GM12878 (cell line): ENCODE data around the gene SLC22A12. TPM values are rescaled to one million over a fixed set of nuclear protein-coding genes. Genes with fewer than 3 reads are reported as not detected.

ENCODE experiments used
- ATAC-seq: fragments of 200-7000 bp; cut with Tn5 transposase; 3 replicates; pipeline ENCODE4 v1.9.1; 2020; ENCODE audit warnings: mild to moderate bottlenecking, moderate library complexity
- BruUV-seq: library from RNA; stranded (reverse); fragments of 400-500 nt; replicated peaks from 2 replicates; lab custom pipeline; 2021; lab: Mats Ljungman, UMichigan
- CTCF ChIA-PET: fragments of 300-600 bp; sonication (Branson Sonifier 250); formaldehyde crosslinking; extraction: SDS; loops from one replicate; lab custom pipeline; 2021; ENCODE audit warnings: inconsistent platforms; lab: Yijun Ruan, JAX
- POLR2A ChIA-PET: fragments of 350-600 bp; formaldehyde crosslinking; extraction: SDS; loops from one replicate; lab custom pipeline; 2021; ENCODE audit warnings: inconsistent platforms; lab: Charles Lee
- RAD21 ChIA-PET: fragments of 300-600 bp; sonication (Branson Sonifier 250); formaldehyde crosslinking; loops from one replicate; lab custom pipeline; 2023; ENCODE audit warnings: antibody characterized with exemption; ENCODE audit not compliant: unreplicated experiment; lab: Charles Lee
- SMC1A ChIA-PET: fragments of 300-600 bp; sonication (Branson Sonifier 250); formaldehyde crosslinking; loops from one replicate; lab custom pipeline; 2023; ENCODE audit not compliant: unreplicated experiment, uncharacterized antibody; lab: Charles Lee
- DNase-seq: peaks from one replicate; pipeline ENCODE4 v3.0.0-alpha.2; 2011; ENCODE audit warnings: low read depth, low spot score
- FAIRE-seq: peaks from 3 replicates; lab custom pipeline; 2011; peaks lifted over from hg19 to GRCh38; lab: Jason Lieb, UNC
- H2AFZ ChIP-seq: 2 replicates; pipeline ENCODE4 v1.6.0; 2011; ENCODE audit warnings: low read depth, low read length, control low read depth; ENCODE audit not compliant: control insufficient read depth
- H3K27ac ChIP-seq: 2 replicates; pipeline ENCODE4 v1.5.1; 2011; ENCODE audit warnings: control low read depth; ENCODE audit not compliant: control insufficient read depth, insufficient read depth
- H3K27me3 ChIP-seq, 2 experiments: replicated peaks in 1 of 2; 2 replicates each; pipeline versions ENCODE4 v1.6.0 to v1.6.1; 2011; ENCODE audit warnings: low read length in 1 of 2; ENCODE audit not compliant: control insufficient read depth in 2 of 2, insufficient read depth in 2 of 2
- H3K36me3 ChIP-seq, 2 experiments: 2 replicates each; pipeline ENCODE4 v1.5.1; 2011; ENCODE audit warnings: low read length in 1 of 2; ENCODE audit not compliant: control insufficient read depth in 2 of 2, insufficient read depth in 2 of 2
- H3K4me1 ChIP-seq: 2 replicates; pipeline ENCODE4 v1.6.1; 2011; ENCODE audit warnings: mild to moderate bottlenecking, low read length, moderate library complexity, mixed read lengths; ENCODE audit not compliant: control insufficient read depth, insufficient read depth
- H3K4me2 ChIP-seq: 2 replicates; pipeline ENCODE4 v1.6.0; 2011; ENCODE audit warnings: control low read depth; ENCODE audit not compliant: control insufficient read depth, insufficient read depth
- H3K4me3 ChIP-seq: fragments of 200-600 bp; sonication (generic); 2 replicates; pipeline ENCODE4 v1.5.1; 2016
- H3K79me2 ChIP-seq: 2 replicates; pipeline ENCODE4 v1.6.0; 2011; ENCODE audit warnings: low read length; ENCODE audit not compliant: control insufficient read depth, insufficient read depth
- H3K9ac ChIP-seq: 2 replicates; pipeline ENCODE4 v1.8.0; 2011; ENCODE audit warnings: low read length, control low read depth, mixed read lengths; ENCODE audit not compliant: control insufficient read depth, insufficient read depth
- H3K9me3 ChIP-seq: replicated peaks from 3 replicates; pipeline ENCODE4 v1.5.1; 2011; ENCODE audit warnings: mild to moderate bottlenecking, low read length; ENCODE audit not compliant: control insufficient read depth, insufficient read depth
- H4K20me1 ChIP-seq: 2 replicates; pipeline ENCODE4 v1.6.0; 2011; ENCODE audit not compliant: control insufficient read depth, insufficient read depth
- CTCF ChIP-seq, 3 experiments: IDR thresholded peaks in 2 of 3; conservative IDR thresholded peaks in 1 of 3; 2 replicates each; pipeline ENCODE4 v1.5.1; 2011; ENCODE audit warnings: low read depth in 3 of 3, low read length in 3 of 3, mild to moderate bottlenecking in 3 of 3, control low read depth in 2 of 3, moderate library complexity in 2 of 3, inconsistent platforms in 1 of 3, mixed read lengths in 1 of 3; ENCODE audit not compliant: control insufficient read depth in 2 of 3, insufficient read depth in 1 of 3; ENCODE audit errors: extremely low read depth in 1 of 3
- CUX1 ChIP-seq: IDR thresholded peaks from 2 replicates; pipeline ENCODE4 v1.6.1; 2012; ENCODE audit warnings: improper control_type of control experiment, low read depth, low read length; ENCODE audit not compliant: insufficient replicate concordance
- HDAC6 ChIP-seq: fragments of 200-600 bp; sonication (generic); IDR thresholded peaks from one replicate; pipeline ENCODE4 v1.8.0; 2017; ENCODE audit warnings: antibody characterized with exemption; ENCODE audit not compliant: unreplicated experiment
- POLR2A ChIP-seq: IDR thresholded peaks from 2 replicates; pipeline ENCODE4 v1.6.1; 2011; ENCODE audit warnings: low read depth, mild to moderate bottlenecking, low read length
- SIN3A ChIP-seq: IDR thresholded peaks from 2 replicates; pipeline ENCODE4 v1.6.1; 2012; ENCODE audit warnings: low read depth, low read length, improper control_type of control experiment
- WGBS: methylation state at CpG from one replicate; pipeline ENCODE4 v1.1.6; 2016; ENCODE audit warnings: low lambda C conversion rate; ENCODE audit not compliant: insufficient replicate concordance, insufficient coverage; ENCODE audit errors: missing lambda C conversion rate; 5-methylcytosine and 5-hydroxymethylcytosine counted together
- in situ Hi-C: fragments of 300-500 bp; cut with MboI; formaldehyde crosslinking; loops from 9 replicates; pipeline ENCODE4 v1.14.3; 2018; ENCODE audit warnings: mixed read lengths
- intact Hi-C: fragments of 100-400 bp; cut with micrococcal nuclease; formaldehyde crosslinking; loops from one replicate; pipeline ENCODE4 v1.14.2; 2022; ENCODE audit not compliant: unreplicated experiment
- polyA plus RNA-seq, 11 experiments: library from polyadenylated mRNA; depleted of rRNA in 4 of 11; unstranded in 6 of 11; stranded (reverse) in 5 of 11; fragments of >200 nt; fragmentation: Nextera tagmentation in 4 of 11; fragmentation: Illumina TruSeq in 1 of 11; extraction: Ambion mirVana in 4 of 11; extraction: Trizol in 1 of 11; gene quantifications; 1 replicate in 1 of 11; 2 replicates in 10 of 11; pipeline versions ENCODE4 v1.2.1 to v1.2.3, GENCODE V29; 2011 to 2016; ENCODE audit warnings: inconsistent platforms in 2 of 11, missing spikeins in 2 of 11, low read depth in 1 of 11
- total RNA-seq, 4 experiments: library from RNA; depleted of rRNA in 3 of 4; stranded (reverse); fragments of >200 nt in 3 of 4; fragmentation: Illumina TruSeq in 1 of 4; extraction: Trizol in 1 of 4; gene quantifications; 2 replicates each; pipeline versions ENCODE4 v1.2.1 to v1.2.3, GENCODE V29; 2013 to 2021

SLC22A12 gene
- total and polyA plus RNA-seq, 10 of the 15 experiments (the other 5 are each of a cell fraction or from before 2014, with no cell fraction given) = not detected

- no peak overlapping the region for H3K27ac ChIP-seq
- in situ Hi-C loops = no loop called here
These were observed 8.1 kb upstream of the SLC22A12 start for GRCh38 chr11:64582885-64583284.

More at GRCh38 chr11:64582885-64583284, 8.1 kb upstream of the SLC22A12 start:
- RAD21 ChIA-PET = no interaction called here
- CTCF ChIA-PET = no interaction called here
- TF ChIP-seq POLR2A (no peak), HDAC6 (no peak), SIN3A (no peak), CUX1 (no peak), CTCF (IDR thresholded peaks at IDR 0.05 in 2 of 3, conservative IDR thresholded peaks at IDR 0.05 in 1 of 3; ENCODE audit: control insufficient read depth in 2 of 3, extremely low read depth in 1 of 3, insufficient read depth in 1 of 3, low read depth in 3 of 3, low read length in 3 of 3) (no peak)
- TF ChIP-seq, all 136 proteins: peak for 0
- Histone ChIP-seq H3K4me3 (no peak overlapping the region), H4K20me1 (no peaks in the 10 kb centered on the region), H3K27me3 (peaks cover 0 to 3% of the 10 kb centered on the region in 2 experiments; a peak in 1 of 4 replicates), H3K4me1 (no peaks in the 10 kb centered on the region), H2AFZ (no peak overlapping the region), H3K9ac (no peak overlapping the region), H3K79me2 (no peaks in the 10 kb centered on the region), H3K4me2 (no peak overlapping the region), H3K9me3 (no peaks in the 10 kb centered on the region; the same call in 2 of the 3 replicates), H3K36me3 (no peaks in the 10 kb centered on the region)
- intact Hi-C loops = no loop called here
- SMC1A ChIA-PET = no interaction called here
- WGBS = 26% methylated on average over 15 of the region's 15 CpGs
- POLR2A ChIA-PET = no interaction called here
- DNase-seq (no peak), FAIRE-seq (no peak), ATAC-seq (no peak)
- no TSS peak for BruUV-seq
